HG03442 (cell line): Measurements from ENCODE around the gene COLEC11.
"Not testable (repeated sequence)": the region's sequence is repeated elsewhere in the genome, so short reads cannot be mapped to it uniquely, and the experiment has no call there.

Source experiments
- ATAC-seq: cut with Tn5 transposase; IDR thresholded peaks from one replicate; pipeline ENCODE4 v1.9.1; 2021; ENCODE audit warnings: mild to moderate bottlenecking, moderate library complexity; ENCODE audit not compliant: unreplicated experiment

The COLEC11 gene

GRCh38 chr2:3594493-3595281 is at the start of gene COLEC11:
Gene COLEC11 (plus strand): TSS chr2:3595112. CDS start chr2:3604341, 9,229 bp downstream.
- no peak for ATAC-seq

DNA sequence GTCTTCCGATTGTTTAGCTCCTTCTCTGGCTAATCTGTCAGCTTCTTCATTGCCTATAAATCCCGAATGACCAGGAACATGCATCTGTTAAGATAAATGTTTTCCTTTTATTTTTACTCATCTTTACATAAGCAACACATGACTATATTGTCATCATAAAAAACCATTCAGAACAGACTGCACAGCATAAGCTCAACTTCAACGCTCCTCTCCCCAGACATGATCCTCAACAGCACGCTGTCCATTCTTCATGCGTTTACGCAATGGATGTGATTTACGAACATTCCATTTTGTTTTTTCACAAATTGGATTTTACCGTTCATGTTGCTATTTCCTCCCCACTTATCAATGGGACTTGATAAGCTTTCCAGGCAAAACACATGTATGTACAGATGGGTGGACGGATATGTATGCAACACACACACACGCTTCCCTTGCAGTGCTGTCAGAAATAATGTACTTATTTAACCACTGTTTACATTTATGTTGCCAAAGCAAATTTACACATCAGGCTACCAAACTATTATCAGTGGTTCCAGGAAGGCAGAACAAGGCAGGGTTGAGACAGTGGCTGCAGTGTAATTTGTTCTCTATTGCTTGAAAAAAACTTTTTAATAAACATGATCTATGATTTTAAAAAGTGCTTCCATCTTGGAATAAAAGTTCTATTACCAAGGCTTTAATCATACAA is 49.0 kb upstream of the COLEC11 start:
- no peak for ATAC-seq

GRCh38 chr2:3547915-3548314 is 47.0 kb upstream of the COLEC11 start:
- ATAC-seq = no peak

- no peak for ATAC-seq
These were observed 41.0 kb upstream of the COLEC11 start for GRCh38 chr2:3553946-3554345.

DNA sequence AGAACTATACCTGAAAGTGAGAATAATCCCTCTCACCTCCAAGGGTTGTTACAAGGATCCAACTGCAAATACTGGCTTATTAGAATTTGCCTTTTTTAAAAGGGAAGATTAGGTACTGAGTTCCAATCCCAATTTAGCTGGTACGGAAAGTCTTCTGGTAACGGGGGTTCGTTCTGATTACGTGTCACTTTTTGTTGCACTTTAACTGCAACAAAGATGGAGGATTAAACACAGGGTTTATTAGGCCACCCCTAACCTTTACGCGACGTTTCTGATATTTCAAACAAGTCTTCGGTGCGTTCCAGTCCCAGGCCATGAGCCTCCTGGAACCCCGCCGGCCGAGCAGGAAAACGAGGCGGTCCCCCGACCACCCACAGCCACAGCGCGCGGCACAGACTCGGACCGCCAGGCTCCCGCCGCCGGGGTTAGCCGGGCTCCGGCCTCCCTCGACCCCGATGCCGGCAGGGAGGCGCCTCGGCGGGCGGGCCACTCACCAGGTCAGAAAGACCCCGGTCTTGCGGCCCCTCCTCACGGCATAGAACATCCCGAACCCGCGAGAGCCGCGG is 37.2 kb upstream of the COLEC11 start:
- ATAC-seq = peak; percentile 22

- ATAC-seq = peak; percentile 91
These were observed 36.5 kb upstream of the COLEC11 start, which contains the start of gene RNASEH1 for GRCh38 chr2:3558205-3559014. Gene RNASEH1 (minus strand): TSS chr2:3558333. CDS start chr2:3558260, 73 bp downstream.

GRCh38 chr2:3563521-3563976 is 31.4 kb upstream of the COLEC11 start:
- ATAC-seq = peak; percentile 46

GRCh38 chr2:3565117-3565516 is 29.8 kb upstream of the COLEC11 start:
- no peak for ATAC-seq

DNA sequence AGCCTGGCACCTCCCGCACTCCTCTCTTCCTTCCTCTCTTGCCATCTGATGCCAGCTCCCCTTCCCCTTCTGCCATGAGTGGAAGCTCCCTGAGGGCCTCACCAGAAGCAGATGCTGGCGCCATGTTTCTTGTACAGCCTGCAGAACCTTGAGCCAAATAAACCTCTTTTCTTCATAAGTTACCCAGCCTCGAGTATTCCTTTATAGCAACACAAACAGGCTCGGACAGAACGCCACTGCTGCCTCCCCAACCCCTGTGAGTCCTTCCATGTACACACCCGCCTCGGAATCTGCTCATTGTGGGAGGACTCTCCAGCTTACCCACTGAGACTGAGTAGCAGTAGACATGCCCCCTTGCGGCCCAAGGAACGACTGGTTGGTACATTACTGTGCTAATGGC is 28.1 kb upstream of the COLEC11 start:
- no peak for ATAC-seq

GRCh38 chr2:3569656-3570055 is 25.3 kb upstream of the COLEC11 start:
- ATAC-seq = not testable (repeated sequence)

- ATAC-seq = no peak
These were observed 23.6 kb upstream of the COLEC11 start for GRCh38 chr2:3571284-3571683.

DNA sequence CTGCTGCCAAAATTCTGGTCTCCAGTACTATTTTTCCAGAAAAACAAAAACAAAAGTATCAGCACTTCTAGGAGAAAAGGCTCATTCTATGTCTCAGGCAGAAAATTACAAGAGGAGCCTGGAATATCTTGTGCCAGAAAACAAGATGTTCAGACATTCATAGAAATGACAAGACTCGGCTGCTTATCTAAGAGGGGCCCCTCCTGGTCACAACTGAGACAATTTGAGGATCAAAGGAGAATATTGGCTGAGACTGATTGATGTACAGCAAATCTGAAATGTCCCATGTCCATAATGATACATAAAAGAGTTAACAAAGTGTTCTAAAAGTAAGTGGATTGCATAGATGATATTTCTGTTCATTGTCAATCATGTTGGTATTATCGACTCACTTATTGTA is 22.3 kb upstream of the COLEC11 start:
- no peak for ATAC-seq

- ATAC-seq = no peak
These were observed 20.8 kb upstream of the COLEC11 start for GRCh38 chr2:3574155-3574554.

DNA sequence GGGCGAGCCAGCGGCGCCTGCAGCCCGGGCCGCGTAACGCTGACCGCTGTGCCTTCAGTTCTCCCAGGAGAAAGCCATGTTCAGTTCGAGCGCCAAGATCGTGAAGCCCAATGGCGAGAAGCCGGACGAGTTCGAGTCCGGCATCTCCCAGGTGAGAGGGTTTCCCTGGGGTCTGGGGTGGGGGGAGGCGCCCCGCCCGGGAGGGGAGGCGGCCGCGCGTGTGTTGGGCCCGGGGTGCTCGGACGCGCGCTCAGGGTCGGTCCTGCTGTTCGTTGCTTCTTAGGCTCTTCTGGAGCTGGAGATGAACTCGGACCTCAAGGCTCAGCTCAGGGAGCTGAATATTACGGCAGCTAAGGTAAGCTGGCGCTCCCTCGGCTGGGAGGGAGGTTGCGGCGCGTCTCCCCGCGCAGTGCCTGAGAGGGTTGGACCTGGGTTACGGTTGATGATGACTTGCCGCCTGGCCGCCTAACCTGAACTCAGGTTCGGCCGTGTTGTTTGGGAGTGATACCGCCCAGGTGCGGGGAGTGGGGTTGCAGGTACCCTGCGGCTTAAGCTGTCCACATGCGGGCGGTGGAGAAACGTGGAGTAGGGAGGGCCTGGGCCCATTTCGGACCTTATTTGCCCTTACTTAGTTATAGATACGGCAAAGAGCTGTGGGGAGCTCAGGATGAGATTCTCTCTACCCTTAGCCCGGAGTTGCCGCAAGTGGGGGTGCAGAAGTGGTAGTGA is 19.2 kb upstream of the COLEC11 start:
- peak; percentile 19 for ATAC-seq

GRCh38 chr2:3576263-3576630 is 18.7 kb upstream of the COLEC11 start:
- ATAC-seq = not testable (repeated sequence)

DNA sequence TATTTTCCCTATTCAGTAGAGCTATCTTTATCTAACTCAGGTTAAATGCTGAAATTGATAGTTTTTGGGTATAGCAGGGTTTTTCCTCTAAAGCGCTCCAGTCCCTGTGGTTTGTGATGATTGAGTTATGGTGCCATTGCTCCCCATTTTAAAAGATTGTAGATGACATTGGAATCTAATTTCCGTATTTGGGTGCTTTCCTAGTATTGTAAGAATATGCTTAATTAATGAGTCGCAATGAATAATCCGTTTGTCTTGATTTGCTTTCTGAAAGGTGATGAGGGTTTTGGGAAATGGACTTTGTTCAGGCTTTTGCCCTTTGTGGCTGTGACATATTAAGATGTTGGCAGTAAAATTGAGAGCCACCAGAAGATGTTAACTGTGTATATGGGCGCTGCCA is 15.9 kb upstream of the COLEC11 start:
- no peak for ATAC-seq

DNA sequence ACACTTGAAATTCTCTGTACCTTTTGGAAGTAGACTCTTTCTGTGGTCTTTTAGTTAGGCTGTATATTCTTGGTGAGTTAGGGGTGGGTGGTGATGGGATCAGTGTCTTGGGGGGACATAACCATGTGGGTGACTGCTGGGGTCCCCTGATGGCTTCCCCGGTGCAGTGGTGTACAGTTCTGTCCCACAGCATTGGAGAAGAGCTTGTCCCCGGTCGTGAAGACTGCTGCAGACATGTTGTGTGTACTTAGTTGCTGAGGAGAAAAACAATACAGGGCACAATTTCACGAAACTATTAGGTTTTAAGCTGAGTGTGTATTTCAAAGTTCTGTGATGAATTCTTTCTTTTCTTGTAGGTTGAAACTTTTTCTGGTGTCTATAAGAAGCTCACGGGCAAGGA is 14.5 kb upstream of the COLEC11 start:
- ATAC-seq = no peak

- ATAC-seq = no peak
These were observed 13.3 kb upstream of the COLEC11 start for GRCh38 chr2:3581367-3582262.

DNA sequence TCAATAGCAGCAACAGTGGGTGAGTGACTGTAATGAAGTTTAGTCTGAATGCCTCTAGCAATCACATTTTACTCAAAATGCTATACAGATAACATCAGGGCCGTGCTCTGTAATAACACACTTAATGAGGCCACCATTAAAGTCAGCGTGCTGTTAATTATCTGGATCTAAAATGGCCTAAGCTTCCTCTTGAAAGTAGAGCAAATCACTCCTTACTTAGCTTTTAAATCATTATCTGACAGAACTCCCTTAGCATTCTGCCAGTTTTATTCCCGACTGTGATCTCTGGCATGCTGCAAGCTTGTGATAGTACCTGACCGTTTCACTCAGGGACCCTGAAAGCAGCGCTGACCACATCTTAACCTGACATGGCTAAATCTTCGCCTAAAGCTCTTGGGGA is 10.8 kb upstream of the COLEC11 start:
- no peak for ATAC-seq
